PC-3 (cell line): ENCODE results near the gene OR6B2. TPM values are rescaled to one million over a fixed set of nuclear protein-coding genes. Genes with fewer than 3 reads are reported as not detected.
A peak's percentile ranks its signal among the peaks of the same experiment; 100 is the strongest.

Experiments
- ATAC-seq: fragments of 200-7000 bp; cut with Tn5 transposase; 2 replicates; pipeline ENCODE4 v1.9.1; 2020; ENCODE audit warnings: mild to moderate bottlenecking, moderate library complexity
- BruUV-seq: library from RNA; stranded (reverse); fragments of 400-500 nt; replicated peaks from 2 replicates; lab custom pipeline; 2021; lab: Mats Ljungman, UMichigan
- CTCF ChIA-PET: fragments of 300-600 bp; sonication (Branson Sonifier 250); formaldehyde crosslinking; loops from one replicate; lab custom pipeline; 2022; ENCODE audit warnings: antibody characterized with exemption; lab: Charles Lee
- POLR2A ChIA-PET: fragments of 300-600 bp; sonication (Branson Sonifier 250); formaldehyde crosslinking; loops from one replicate; lab custom pipeline; 2022; ENCODE audit warnings: antibody characterized with exemption; ENCODE audit not compliant: unreplicated experiment; lab: Charles Lee
- DNase-seq: peaks from one replicate; pipeline ENCODE4 v3.0.0-alpha.2; 2015
- H2AFZ ChIP-seq: fragments of 300-600 bp; sonication (generic); 2 replicates; pipeline ENCODE4 v1.6.0; 2016; ENCODE audit warnings: antibody characterized with exemption, low read length
- H3F3A ChIP-seq: fragments of 300-600 bp; sonication (generic); one replicate; pipeline ENCODE4 v1.6.0; 2017; ENCODE audit warnings: antibody characterized with exemption, low read length, control low read depth, mild to moderate bottlenecking; ENCODE audit not compliant: unreplicated experiment
- H3K27ac ChIP-seq: fragments of 300-600 bp; sonication (generic); 2 replicates; pipeline ENCODE4 v1.5.1; 2016; ENCODE audit warnings: mild to moderate bottlenecking, low read length
- H3K27me3 ChIP-seq: fragments of 300-600 bp; sonication (generic); 2 replicates; pipeline ENCODE4 v1.6.1; 2016; ENCODE audit warnings: low read length, mixed read lengths
- H3K36me3 ChIP-seq: fragments of 300-600 bp; sonication (generic); 2 replicates; pipeline ENCODE4 v1.6.1; 2016; ENCODE audit warnings: low read depth, mixed run types, low read length, mixed read lengths
- H3K4me1 ChIP-seq: fragments of 300-600 bp; sonication (generic); 2 replicates; pipeline ENCODE4 v1.5.1; 2016; ENCODE audit warnings: low read length; ENCODE audit not compliant: insufficient read depth
- H3K4me2 ChIP-seq: fragments of 300-600 bp; sonication (generic); 2 replicates; pipeline ENCODE4 v1.6.0; 2016; ENCODE audit warnings: low read length
- H3K4me3 ChIP-seq: fragments of 300-600 bp; sonication (generic); 2 replicates; pipeline ENCODE4 v1.5.1; 2016; ENCODE audit warnings: mild to moderate bottlenecking, low read length, mixed read lengths
- H3K79me2 ChIP-seq: fragments of 300-600 bp; sonication (generic); 2 replicates; pipeline ENCODE4 v1.6.1; 2017; ENCODE audit warnings: low read length, mixed read lengths
- H3K9ac ChIP-seq: fragments of 300-600 bp; sonication (generic); 2 replicates; pipeline ENCODE4 v1.6.0; 2016; ENCODE audit warnings: mild to moderate bottlenecking, low read length
- H3K9me2 ChIP-seq: fragments of 300-600 bp; sonication (generic); replicated peaks from 2 replicates; pipeline ENCODE4 v1.6.1; 2016; ENCODE audit warnings: mixed run types, low read length, mixed read lengths
- H3K9me3 ChIP-seq: fragments of 300-600 bp; sonication (generic); 2 replicates; pipeline ENCODE4 v1.6.1; 2016; ENCODE audit warnings: low read length, mixed read lengths
- H4K20me1 ChIP-seq: fragments of 300-600 bp; sonication (generic); 2 replicates; pipeline ENCODE4 v1.6.1; 2016; ENCODE audit warnings: low read length, mixed read lengths
- CTCF ChIP-seq: fragments of 300-600 bp; sonication (generic); conservative IDR thresholded peaks from 2 replicates; pipeline ENCODE4 v1.5.1; 2017; ENCODE audit warnings: antibody characterized with exemption, low read depth, mild to moderate bottlenecking, low read length
- EZH2 ChIP-seq: fragments of 300-600 bp; sonication (generic); IDR thresholded peaks from one replicate; pipeline ENCODE4 v1.6.1; 2017; ENCODE audit warnings: antibody characterized with exemption, mild to moderate bottlenecking, low read length; ENCODE audit not compliant: unreplicated experiment
- EZH2phosphoT487 ChIP-seq: fragments of 300-600 bp; sonication (generic); IDR thresholded peaks from 2 replicates; pipeline ENCODE4 v1.6.1; 2018; ENCODE audit warnings: mild to moderate bottlenecking, antibody characterized with exemption, low read length, borderline replicate concordance
- intact Hi-C: fragments of 100-400 bp; cut with micrococcal nuclease; formaldehyde crosslinking; loops from 2 replicates; pipeline ENCODE4 v1.9.0; 2023
- total RNA-seq: library from RNA; depleted of rRNA; stranded (reverse); fragments of >200 nt; gene quantifications from 2 replicates; pipeline ENCODE4 v1.2.3, GENCODE V29; 2014

OR6B2 gene
- total RNA-seq, 1 experiment from 2014 or later, result not detected

- no peak for TF ChIP-seq EZH2phosphoT487
- TF ChIP-seq EZH2, result no peak
- peak; percentile 84 for TF ChIP-seq CTCF
- Histone ChIP-seq H4K20me1 (peaks cover 28% of the 10 kb centered on the region), H3K9ac (no peak overlapping the region), H3K4me1 (peaks cover 17% of the 10 kb centered on the region; the same call in 1 of the 2 replicates), H2AFZ (no peak overlapping the region), H3K9me3 (no peaks in the 10 kb centered on the region), H3K4me3 (no peak overlapping the region), H3K27ac (no peak overlapping the region), H3K4me2 (no peak overlapping the region), H3F3A (no peaks in the 10 kb centered on the region), H3K36me3 (peaks cover 30% of the 10 kb centered on the region), H3K9me2 (no peaks in the 10 kb centered on the region), H3K79me2 (peaks cover 45% of the 10 kb centered on the region), H3K27me3 (no peaks in the 10 kb centered on the region)
- POLR2A ChIA-PET, result no interaction called here
- CTCF ChIA-PET, result no interaction called here
- intact Hi-C loops, result no loop called here
- BruUV-seq, result no TSS peak
- peak; percentile 76 for DNase-seq
- peak; percentile 45 for ATAC-seq
Measured at GRCh38 chr2:240021488-240022104, 8.6 kb downstream of the OR6B2 start.

GRCh38 chr2:240018071-240018750 lies 12.0 kb downstream of the OR6B2 start:
- Histone ChIP-seq H3K9me3 (no peaks in the 10 kb centered on the region), H3K4me2 (no peak overlapping the region), H3K79me2 (peaks cover 27% of the 10 kb centered on the region), H3K9ac (no peak overlapping the region), H3K27me3 (no peaks in the 10 kb centered on the region), H2AFZ (no peak overlapping the region), H3K4me3 (no peak overlapping the region), H3K9me2 (no peaks in the 10 kb centered on the region), H3K27ac (no peak overlapping the region), H3K36me3 (peaks cover 44% of the 10 kb centered on the region), H3K4me1 (0 out of 2 replicates have a peak, but pooled peaks cover 6% of the 10 kb centered on the region), H3F3A (no peaks in the 10 kb centered on the region), H4K20me1 (peaks cover 18% of the 10 kb centered on the region)
- intact Hi-C loops, result no loop called here
- BruUV-seq, result no TSS peak
- ATAC-seq (no peak), DNase-seq (no peak)
- CTCF ChIA-PET, result no interaction called here
- POLR2A ChIA-PET, result no interaction called here
- no peak for TF ChIP-seq EZH2
- TF ChIP-seq EZH2phosphoT487, result no peak
- no peak for TF ChIP-seq CTCF

GRCh38 chr2:240014327-240014726 lies 15.9 kb downstream of the OR6B2 start:
- H3K4me3 ChIP-seq, result no peak overlapping the region
- H3K4me1 ChIP-seq, result no peaks in the 10 kb centered on the region
- H3K9ac ChIP-seq, result no peak overlapping the region
- no peak for DNase-seq
- no peaks in the 10 kb centered on the region for H3K9me3 ChIP-seq
- H3K27ac ChIP-seq, result no peak overlapping the region
- H2AFZ ChIP-seq, result no peak overlapping the region
- no peaks in the 10 kb centered on the region for H3K79me2 ChIP-seq
- BruUV-seq, result no TSS peak
- H3K36me3 ChIP-seq, result peaks cover 55% of the 10 kb centered on the region
- no peaks in the 10 kb centered on the region for H3K9me2 ChIP-seq
- H4K20me1 ChIP-seq, result no peaks in the 10 kb centered on the region
- H3K27me3 ChIP-seq, result no peaks in the 10 kb centered on the region
- no peak for ATAC-seq
- H3K4me2 ChIP-seq, result no peak overlapping the region
- no peaks in the 10 kb centered on the region for H3F3A ChIP-seq
- CTCF ChIA-PET, result no interaction called here
- POLR2A ChIA-PET, result no interaction called here
- no peak for TF ChIP-seq CTCF
- no peak for TF ChIP-seq EZH2phosphoT487
- no peak for TF ChIP-seq EZH2
- intact Hi-C loops, result no loop called here
